IMR-90 (cell line): Measurements from ENCODE around the gene SDHB. TPM values are rescaled to one million over a fixed set of nuclear protein-coding genes. Genes with fewer than 3 reads are reported as not detected.

Experiments used
- ATAC-seq: fragments of 200-7000 bp; cut with Tn5 transposase; 2 replicates; pipeline ENCODE4 v1.9.1; 2020; ENCODE audit warnings: low read depth, mild to moderate bottlenecking, moderate library complexity
- BruUV-seq: library from RNA; stranded (reverse); fragments of 400-500 nt; replicated peaks from 2 replicates; lab custom pipeline; 2021; lab: Mats Ljungman, UMichigan
- CTCF ChIA-PET: fragments of 300-600 bp; formaldehyde crosslinking; extraction: SDS; loops from one replicate; lab custom pipeline; 2021; ENCODE audit warnings: antibody characterized with exemption; lab: Yijun Ruan, JAX
- POLR2A ChIA-PET: fragments of 300-600 bp; sonication (Branson Sonifier 250); formaldehyde crosslinking; loops from one replicate; lab custom pipeline; 2022; ENCODE audit warnings: antibody characterized with exemption; ENCODE audit not compliant: unreplicated experiment; lab: Charles Lee
- DNase-seq: peaks from one replicate; pipeline ENCODE4 v3.0.0; 2013
- H2AFZ ChIP-seq: replicated peaks from 2 replicates; pipeline ENCODE3; 2013; ENCODE audit warnings: low read length, mild to moderate bottlenecking; ENCODE audit not compliant: poor library complexity
- H2AK5ac ChIP-seq: 2 replicates; pipeline ENCODE4 v1.6.1; 2013; ENCODE audit warnings: low read depth, low read length, inconsistent platforms
- H2AK9ac ChIP-seq: replicated peaks from 2 replicates; pipeline ENCODE3; 2013; ENCODE audit warnings: mild to moderate bottlenecking, low read depth, low read length, moderate library complexity; ENCODE audit not compliant: poor library complexity
- H2BK120ac ChIP-seq: 2 replicates; pipeline ENCODE4 v1.6.1; 2013; ENCODE audit warnings: low read depth, low read length, inconsistent platforms
- H2BK15ac ChIP-seq: 3 replicates; pipeline ENCODE4 v1.6.1; 2013; ENCODE audit warnings: low read depth, low read length, inconsistent platforms
- H2BK20ac ChIP-seq: 2 replicates; pipeline ENCODE4 v1.6.1; 2013; ENCODE audit warnings: low read depth, mild to moderate bottlenecking, inconsistent platforms, low read length, moderate library complexity
- H2BK5ac ChIP-seq: 2 replicates; pipeline ENCODE4 v1.6.1; 2013; ENCODE audit warnings: mild to moderate bottlenecking, low read depth, low read length, inconsistent platforms; ENCODE audit not compliant: poor library complexity, severe bottlenecking
- H3K14ac ChIP-seq: replicated peaks from 2 replicates; pipeline ENCODE4 v1.6.1; 2013; ENCODE audit warnings: low read depth, low read length, inconsistent platforms
- H3K18ac ChIP-seq: 2 replicates; pipeline ENCODE4 v1.6.1; 2013; ENCODE audit warnings: low read depth, low read length, control low read depth
- H3K23ac ChIP-seq: 2 replicates; pipeline ENCODE4 v1.6.1; 2013; ENCODE audit warnings: low read depth, low read length, inconsistent platforms
- H3K27ac ChIP-seq: 2 replicates; pipeline ENCODE4 v1.5.1; 2013; ENCODE audit warnings: mild to moderate bottlenecking, control low read depth, low read length; ENCODE audit not compliant: insufficient read depth
- H3K27me3 ChIP-seq: 2 replicates; pipeline ENCODE4 v1.6.1; 2013; ENCODE audit warnings: low read length; ENCODE audit not compliant: control insufficient read depth, insufficient read depth
- H3K36me3 ChIP-seq: 2 replicates; pipeline ENCODE4 v1.6.1; 2013; ENCODE audit warnings: low read length, mixed read lengths; ENCODE audit not compliant: control insufficient read depth, insufficient read depth
- H3K4ac ChIP-seq: 2 replicates; pipeline ENCODE4 v1.6.1; 2013; ENCODE audit warnings: low read depth, low read length, inconsistent platforms
- H3K4me1 ChIP-seq: 2 replicates; pipeline ENCODE4 v1.6.1; 2013; ENCODE audit warnings: low read length, mixed read lengths; ENCODE audit not compliant: control insufficient read depth, insufficient read depth
- H3K4me2 ChIP-seq: 2 replicates; pipeline ENCODE4 v1.6.1; 2013; ENCODE audit warnings: low read depth, mild to moderate bottlenecking, control low read depth, low read length, moderate library complexity
- H3K4me3 ChIP-seq: 2 replicates; pipeline ENCODE4 v1.5.1; 2013; ENCODE audit warnings: low read depth, mild to moderate bottlenecking, control low read depth, low read length, moderate library complexity; ENCODE audit not compliant: insufficient read depth
- H3K56ac ChIP-seq: 2 replicates; pipeline ENCODE4 v1.6.1; 2013; ENCODE audit warnings: low read length, inconsistent platforms; ENCODE audit not compliant: insufficient read depth; ENCODE audit errors: extremely low read depth
- H3K79me1 ChIP-seq, 2 experiments: 2 replicates each; pipeline ENCODE4 v1.6.1; 2013; ENCODE audit warnings: low read length in 2 of 2, inconsistent platforms in 1 of 2, low read depth in 1 of 2
- H3K9ac ChIP-seq: 2 replicates; pipeline ENCODE4 v1.6.1; 2013; ENCODE audit warnings: low read depth, low read length, control low read depth
- H3K9me1 ChIP-seq: 2 replicates; pipeline ENCODE4 v1.6.1; 2013; ENCODE audit warnings: low read length, inconsistent platforms; ENCODE audit not compliant: insufficient read depth
- H3K9me3 ChIP-seq: 2 replicates; pipeline ENCODE4 v1.6.1; 2013; ENCODE audit warnings: low read length; ENCODE audit not compliant: control insufficient read depth, insufficient read depth
- H4K20me1 ChIP-seq: 2 replicates; pipeline ENCODE4 v1.6.1; 2013; ENCODE audit warnings: low read length, inconsistent platforms; ENCODE audit not compliant: insufficient read depth
- H4K5ac ChIP-seq: 2 replicates; pipeline ENCODE4 v1.6.1; 2013; ENCODE audit warnings: mild to moderate bottlenecking, low read depth, low read length, control low read depth
- H4K8ac ChIP-seq, 2 experiments: 2 replicates each; pipeline ENCODE4 v1.6.1; 2013; ENCODE audit warnings: low read depth in 2 of 2, low read length in 2 of 2, control low read depth in 1 of 2, inconsistent platforms in 1 of 2
- H4K91ac ChIP-seq: 2 replicates; pipeline ENCODE4 v1.6.1; 2013; ENCODE audit warnings: low read depth, low read length, inconsistent platforms; ENCODE audit not compliant: insufficient read depth
- CEBPB ChIP-seq: IDR thresholded peaks from 2 replicates; pipeline ENCODE4 v1.6.1; 2012; ENCODE audit warnings: low read depth, low read length, improper control_type of control experiment
- FOS ChIP-seq: fragments of 150-350 bp; IDR thresholded peaks from 2 replicates; pipeline ENCODE4 v1.6.1; 2016; ENCODE audit warnings: low read depth, low read length
- MAFK ChIP-seq: IDR thresholded peaks from 2 replicates; pipeline ENCODE4 v1.6.1; 2012; ENCODE audit warnings: low read depth, low read length, improper control_type of control experiment
- MXI1 ChIP-seq: IDR thresholded peaks from 2 replicates; pipeline ENCODE4 v1.6.1; 2012; ENCODE audit warnings: low read depth, mild to moderate bottlenecking, low read length, moderate library complexity, borderline replicate concordance
- NFE2L2 ChIP-seq: fragments of 150-350 bp; IDR thresholded peaks from 2 replicates; pipeline ENCODE4 v1.6.1; 2016; ENCODE audit warnings: low read depth, mild to moderate bottlenecking, low read length
- POLR2A ChIP-seq: IDR thresholded peaks from 2 replicates; pipeline ENCODE4 v1.6.1; 2012; ENCODE audit warnings: mild to moderate bottlenecking, low read depth, low read length
- RAD21 ChIP-seq: IDR thresholded peaks from 2 replicates; pipeline ENCODE4 v1.6.1; 2012; ENCODE audit warnings: low read length, improper control_type of control experiment
- RCOR1 ChIP-seq: IDR thresholded peaks from 2 replicates; pipeline ENCODE4 v1.6.1; 2012; ENCODE audit warnings: mild to moderate bottlenecking, low read length, improper control_type of control experiment; ENCODE audit not compliant: insufficient replicate concordance
- RFX5 ChIP-seq: IDR thresholded peaks from 2 replicates; pipeline ENCODE4 v1.8.0; 2012; ENCODE audit warnings: low read depth, mild to moderate bottlenecking, low read length, moderate library complexity
- SMC3 ChIP-seq: fragments of 150-350 bp; IDR thresholded peaks from 2 replicates; pipeline ENCODE4 v1.6.1; 2016; ENCODE audit warnings: low read depth, mild to moderate bottlenecking, antibody characterized with exemption, low read length, moderate library complexity
- WGBS, 2 experiments: methylation state at CpG; one replicate each; pipeline versions ENCODE4 v1.1.5 to v1.1.7; 2013; ENCODE audit warnings: missing lambda C conversion rate in 2 of 2; ENCODE audit not compliant: insufficient read length in 1 of 2; ENCODE audit errors: extremely low coverage in 2 of 2; 5-methylcytosine and 5-hydroxymethylcytosine counted together
- dilution Hi-C: fragments of 300-500 bp; cut with HindIII; formaldehyde crosslinking; loops from one replicate; pipeline ENCODE4 v1.14.3; 2018; ENCODE audit warnings: low sequenced_read_pairs; ENCODE audit not compliant: unreplicated experiment
- in situ Hi-C: fragments of 300-500 bp; cut with MboI; formaldehyde crosslinking; loops from 3 replicates; pipeline ENCODE4 v1.14.3; 2019; ENCODE audit warnings: low sequenced_read_pairs, inconsistent platforms, mixed read lengths
- intact Hi-C: fragments of 100-400 bp; cut with micrococcal nuclease; formaldehyde crosslinking; loops from 2 replicates; pipeline ENCODE4 v1.10.0; 2022
- polyA plus RNA-seq, 3 experiments: library from polyadenylated mRNA; depleted of rRNA; stranded (reverse); fragments of >200 nt; gene quantifications; 2 replicates each; pipeline ENCODE4 v1.2.3, GENCODE V29; 2012; ENCODE audit warnings: low replicate concordance in 1 of 3
- total RNA-seq: library from RNA; depleted of rRNA; stranded (reverse); fragments of >200 nt; gene quantifications from 2 replicates; pipeline ENCODE4 v1.2.3, GENCODE V29; 2012
- TF ChIP-seq, protein P1 (sequence below): fragments of 150-350 bp; IDR thresholded peaks from 2 replicates; pipeline ENCODE4 v1.6.1; 2017; ENCODE audit warnings: mild to moderate bottlenecking, antibody characterized with exemption, low read length, low read depth
- TF ChIP-seq, protein P2 (sequence below): conservative IDR thresholded peaks from 2 replicates; pipeline ENCODE4 v1.5.1; 2012; ENCODE audit warnings: mild to moderate bottlenecking, low read depth, low read length, improper control_type of control experiment
- TF ChIP-seq, protein P3 (sequence below): fragments of 150-350 bp; IDR thresholded peaks from 2 replicates; pipeline ENCODE4 v1.6.1; 2016; ENCODE audit warnings: low read depth, mild to moderate bottlenecking, low read length, moderate library complexity, borderline replicate concordance

SDHB gene
- total and polyA plus RNA-seq, 2 of the 4 experiments (the other 2 are of a cell fraction), result 122 to 206 TPM

- POLR2A ChIA-PET, result no interaction called here
- Histone ChIP-seq H3K79me1 (no peaks in the 10 kb centered on the region; a peak in 1 of 4 replicates), H2AK9ac (no peak overlapping the region), H4K91ac (no peak overlapping the region), H3K23ac (no peak overlapping the region), H3K4ac (no peak overlapping the region), H2BK5ac (no peak overlapping the region), H3K27me3 (no peaks in the 10 kb centered on the region), H4K5ac (no peak overlapping the region), H3K18ac (no peak overlapping the region), H3K36me3 (peaks cover 3% of the 10 kb centered on the region; the same call in 1 of the 2 replicates), H3K27ac (no peak overlapping the region), H2BK20ac (no peak overlapping the region), H3K9me1 (no peaks in the 10 kb centered on the region), H3K4me2 (no peak overlapping the region), H2BK15ac (no peak overlapping the region), H3K4me1 (peaks cover 3% of the 10 kb centered on the region; the same call in 1 of the 2 replicates), H3K56ac (no peak overlapping the region), H3K14ac (no peak overlapping the region), H3K9ac (no peak overlapping the region), H2BK120ac (no peak overlapping the region), H2AK5ac (no peak overlapping the region), H4K20me1 (peaks cover 3% of the 10 kb centered on the region; the same call in 1 of the 2 replicates), H3K4me3 (no peak overlapping the region), H2AFZ (no peak overlapping the region), H4K8ac (no peak overlapping the region), H3K9me3 (no peaks in the 10 kb centered on the region)
- intact Hi-C loops, result no loop called here
- DNase-seq, result no peak
- TF ChIP-seq POLR2A (no peak), MXI1 (no peak), RAD21 (no peak), MAFK (no peak), NFE2L2 (no peak), FOS (no peak), SMC3 (no peak), RCOR1 (no peak), CEBPB (no peak), RFX5 (no peak)
- TF ChIP-seq, protein P1, sequence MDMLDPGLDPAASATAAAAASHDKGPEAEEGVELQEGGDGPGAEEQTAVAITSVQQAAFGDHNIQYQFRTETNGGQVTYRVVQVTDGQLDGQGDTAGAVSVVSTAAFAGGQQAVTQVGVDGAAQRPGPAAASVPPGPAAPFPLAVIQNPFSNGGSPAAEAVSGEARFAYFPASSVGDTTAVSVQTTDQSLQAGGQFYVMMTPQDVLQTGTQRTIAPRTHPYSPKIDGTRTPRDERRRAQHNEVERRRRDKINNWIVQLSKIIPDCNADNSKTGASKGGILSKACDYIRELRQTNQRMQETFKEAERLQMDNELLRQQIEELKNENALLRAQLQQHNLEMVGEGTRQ, result no peak
- TF ChIP-seq, protein P2, sequence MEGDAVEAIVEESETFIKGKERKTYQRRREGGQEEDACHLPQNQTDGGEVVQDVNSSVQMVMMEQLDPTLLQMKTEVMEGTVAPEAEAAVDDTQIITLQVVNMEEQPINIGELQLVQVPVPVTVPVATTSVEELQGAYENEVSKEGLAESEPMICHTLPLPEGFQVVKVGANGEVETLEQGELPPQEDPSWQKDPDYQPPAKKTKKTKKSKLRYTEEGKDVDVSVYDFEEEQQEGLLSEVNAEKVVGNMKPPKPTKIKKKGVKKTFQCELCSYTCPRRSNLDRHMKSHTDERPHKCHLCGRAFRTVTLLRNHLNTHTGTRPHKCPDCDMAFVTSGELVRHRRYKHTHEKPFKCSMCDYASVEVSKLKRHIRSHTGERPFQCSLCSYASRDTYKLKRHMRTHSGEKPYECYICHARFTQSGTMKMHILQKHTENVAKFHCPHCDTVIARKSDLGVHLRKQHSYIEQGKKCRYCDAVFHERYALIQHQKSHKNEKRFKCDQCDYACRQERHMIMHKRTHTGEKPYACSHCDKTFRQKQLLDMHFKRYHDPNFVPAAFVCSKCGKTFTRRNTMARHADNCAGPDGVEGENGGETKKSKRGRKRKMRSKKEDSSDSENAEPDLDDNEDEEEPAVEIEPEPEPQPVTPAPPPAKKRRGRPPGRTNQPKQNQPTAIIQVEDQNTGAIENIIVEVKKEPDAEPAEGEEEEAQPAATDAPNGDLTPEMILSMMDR, result no peak
- TF ChIP-seq, protein P3, sequence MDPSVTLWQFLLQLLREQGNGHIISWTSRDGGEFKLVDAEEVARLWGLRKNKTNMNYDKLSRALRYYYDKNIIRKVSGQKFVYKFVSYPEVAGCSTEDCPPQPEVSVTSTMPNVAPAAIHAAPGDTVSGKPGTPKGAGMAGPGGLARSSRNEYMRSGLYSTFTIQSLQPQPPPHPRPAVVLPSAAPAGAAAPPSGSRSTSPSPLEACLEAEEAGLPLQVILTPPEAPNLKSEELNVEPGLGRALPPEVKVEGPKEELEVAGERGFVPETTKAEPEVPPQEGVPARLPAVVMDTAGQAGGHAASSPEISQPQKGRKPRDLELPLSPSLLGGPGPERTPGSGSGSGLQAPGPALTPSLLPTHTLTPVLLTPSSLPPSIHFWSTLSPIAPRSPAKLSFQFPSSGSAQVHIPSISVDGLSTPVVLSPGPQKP, result no peak
- no TSS peak for BruUV-seq
- ATAC-seq, result no peak
- in situ Hi-C loops, result no loop called here
- CTCF ChIA-PET, result no interaction called here
- dilution Hi-C loops, result no loop called here
- 76% methylated on average over 7 of the region's 14 CpGs; no CpG with 5 or more reads in 1 of the 2 experiments for WGBS, 2 experiments
These were observed 78.6 kb downstream of the SDHB start for GRCh38 chr1:16975211-16975610.
